Fibroblast of villous mesenchyme (primary cell): ENCODE results near the gene DAP. TPM values are rescaled to one million over a fixed set of nuclear protein-coding genes. Genes with fewer than 3 reads are reported as not detected.

ENCODE experiments used
- DNase-seq: peaks from one replicate; pipeline ENCODE4 v3.0.0-alpha.2; 2010; ENCODE audit warnings: low read depth
- H3K4me3 ChIP-seq: 2 replicates; pipeline ENCODE4 v1.5.1; 2011; ENCODE audit warnings: low read depth, mild to moderate bottlenecking, low read length
- total RNA-seq: library from RNA; depleted of rRNA; stranded (reverse); fragments of >200 nt; gene quantifications from 2 replicates; pipeline ENCODE4 v1.2.3, GENCODE V29; 2012
- TF ChIP-seq, protein P1 (sequence below): IDR thresholded peaks from 2 replicates; pipeline ENCODE4 v1.5.1; 2012; ENCODE audit warnings: low read depth, mild to moderate bottlenecking, low read length; ENCODE audit not compliant: insufficient read depth

DAP gene
- total RNA-seq, 1 donor, result 43.2 TPM

DNA sequence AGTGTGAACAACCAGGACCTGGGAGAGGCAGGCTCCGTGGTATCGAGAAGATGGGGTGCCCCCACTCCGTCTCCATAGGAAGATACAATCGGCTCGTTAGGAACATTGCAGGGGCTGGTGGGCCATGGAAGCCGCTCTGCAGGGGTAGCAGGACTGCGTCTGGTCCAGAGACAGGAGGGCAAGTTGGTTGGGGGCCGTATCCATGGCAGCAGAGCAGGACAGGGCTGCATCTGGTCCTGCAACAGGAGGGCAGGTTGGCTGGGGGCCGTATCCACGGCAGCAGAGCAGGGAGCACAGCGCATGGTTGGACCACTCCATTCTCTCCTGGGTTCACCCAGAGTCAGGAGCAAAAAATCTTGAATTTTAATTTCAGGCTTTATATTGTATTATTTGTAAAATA is 99.0 kb downstream of the DAP start:
- DNase-seq, result no peak
- no peak overlapping the region for H3K4me3 ChIP-seq
- TF ChIP-seq, protein P1, sequence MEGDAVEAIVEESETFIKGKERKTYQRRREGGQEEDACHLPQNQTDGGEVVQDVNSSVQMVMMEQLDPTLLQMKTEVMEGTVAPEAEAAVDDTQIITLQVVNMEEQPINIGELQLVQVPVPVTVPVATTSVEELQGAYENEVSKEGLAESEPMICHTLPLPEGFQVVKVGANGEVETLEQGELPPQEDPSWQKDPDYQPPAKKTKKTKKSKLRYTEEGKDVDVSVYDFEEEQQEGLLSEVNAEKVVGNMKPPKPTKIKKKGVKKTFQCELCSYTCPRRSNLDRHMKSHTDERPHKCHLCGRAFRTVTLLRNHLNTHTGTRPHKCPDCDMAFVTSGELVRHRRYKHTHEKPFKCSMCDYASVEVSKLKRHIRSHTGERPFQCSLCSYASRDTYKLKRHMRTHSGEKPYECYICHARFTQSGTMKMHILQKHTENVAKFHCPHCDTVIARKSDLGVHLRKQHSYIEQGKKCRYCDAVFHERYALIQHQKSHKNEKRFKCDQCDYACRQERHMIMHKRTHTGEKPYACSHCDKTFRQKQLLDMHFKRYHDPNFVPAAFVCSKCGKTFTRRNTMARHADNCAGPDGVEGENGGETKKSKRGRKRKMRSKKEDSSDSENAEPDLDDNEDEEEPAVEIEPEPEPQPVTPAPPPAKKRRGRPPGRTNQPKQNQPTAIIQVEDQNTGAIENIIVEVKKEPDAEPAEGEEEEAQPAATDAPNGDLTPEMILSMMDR, result no peak

DNA sequence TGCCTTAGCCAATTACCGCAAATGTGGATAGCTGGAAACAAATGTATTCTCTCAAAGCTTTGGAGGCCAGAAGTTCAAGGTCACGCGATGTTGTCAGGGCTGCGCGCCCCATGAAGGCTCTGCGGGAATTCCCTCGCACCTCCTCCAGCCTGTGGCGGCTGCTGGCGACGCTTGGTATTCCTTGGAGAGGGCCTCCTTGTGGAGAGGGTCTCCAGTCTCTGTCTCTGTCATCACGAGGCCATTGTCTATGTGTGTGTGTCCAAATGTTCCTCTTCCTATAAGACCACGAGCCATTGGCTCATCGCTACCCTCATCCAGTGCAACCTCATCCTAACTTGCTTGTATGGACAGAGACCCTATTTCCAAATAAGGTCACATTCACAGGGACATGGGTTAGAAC is 99.6 kb downstream of the DAP start:
- DNase-seq, result no peak
- TF ChIP-seq, protein P1, result no peak

DNA sequence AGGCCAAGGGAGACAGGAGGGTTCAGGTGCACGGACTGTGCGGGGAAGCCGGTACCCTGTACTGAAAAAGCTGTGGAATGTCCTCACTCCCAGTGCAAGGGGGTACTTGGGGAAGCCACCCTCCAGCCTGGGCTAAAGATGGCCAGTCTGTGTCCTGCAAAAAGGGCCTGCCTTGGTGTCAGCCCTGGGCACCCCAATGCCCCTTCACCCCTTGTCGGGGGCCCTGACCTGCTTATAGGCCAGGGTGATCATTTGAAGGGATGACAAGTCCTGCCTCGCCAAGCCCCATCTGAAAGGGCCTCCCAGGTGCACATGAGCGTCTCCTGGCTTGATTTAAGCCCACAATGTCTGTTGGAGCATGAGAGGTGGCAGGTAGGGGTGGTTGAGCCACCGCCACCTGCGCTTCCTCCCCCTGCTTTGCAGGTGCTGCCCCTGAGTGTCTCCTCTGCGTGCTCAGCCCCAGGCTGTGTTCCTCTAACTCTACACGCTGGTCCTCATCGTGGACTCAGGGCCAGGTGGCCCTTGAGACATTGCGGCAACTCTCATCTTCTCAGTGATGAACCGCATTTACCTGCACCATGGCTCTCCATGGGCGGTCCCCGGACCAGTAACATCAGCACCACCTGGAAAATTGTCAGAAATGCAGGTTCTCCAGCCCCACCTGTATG is 100.2 kb downstream of the DAP start:
- no peak for DNase-seq
- TF ChIP-seq, protein P1, result no peak
- no peak overlapping the region for H3K4me3 ChIP-seq

More for the DNA sequence above, 99.6 kb downstream of the DAP start:
- no peak overlapping the region for H3K4me3 ChIP-seq

DNA sequence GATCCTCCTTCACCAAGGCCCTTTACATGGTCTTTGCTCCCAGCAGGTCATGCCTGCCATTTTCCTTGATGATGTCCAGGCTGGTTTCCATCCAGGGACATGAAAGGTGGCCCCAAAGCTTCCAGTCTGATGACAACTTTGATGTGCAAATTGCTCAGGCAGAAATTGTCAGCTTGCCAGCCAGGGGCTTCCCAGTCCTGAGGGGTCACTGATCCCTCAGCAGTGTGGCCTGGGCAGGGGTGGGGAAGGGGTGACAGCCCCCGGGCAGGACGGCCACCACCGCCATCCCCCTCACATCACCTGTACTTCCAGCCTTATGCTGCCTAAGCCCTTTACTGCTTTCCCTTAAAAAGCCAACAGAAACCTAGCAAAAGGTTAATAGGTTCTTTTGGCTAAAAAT is 100.9 kb downstream of the DAP start:
- no peak for DNase-seq
- H3K4me3 ChIP-seq, result no peak overlapping the region

DNA sequence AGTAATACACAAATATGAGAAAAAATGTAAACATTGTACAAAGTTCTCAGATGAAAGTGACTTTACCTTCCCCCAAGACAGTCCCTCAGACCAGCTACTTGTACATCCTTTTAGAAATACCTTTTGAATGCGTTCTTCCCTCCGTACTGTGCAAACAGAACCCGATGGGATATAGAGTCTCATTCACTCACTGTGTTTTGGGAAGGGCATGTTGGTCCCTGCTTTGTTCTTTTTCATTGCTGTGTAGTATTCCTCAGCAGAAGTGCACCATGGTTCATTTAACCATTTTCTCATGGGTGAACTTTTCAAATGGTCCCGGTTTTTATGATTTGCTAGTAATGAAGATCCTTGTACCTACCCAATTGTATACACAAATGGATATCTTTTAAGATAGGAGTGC is 102.8 kb downstream of the DAP start:
- TF ChIP-seq, protein P1, result no peak
- no peak overlapping the region for H3K4me3 ChIP-seq
- no peak for DNase-seq

More for the DNA sequence above, 100.9 kb downstream of the DAP start:
- TF ChIP-seq, protein P1, result no peak

DNA sequence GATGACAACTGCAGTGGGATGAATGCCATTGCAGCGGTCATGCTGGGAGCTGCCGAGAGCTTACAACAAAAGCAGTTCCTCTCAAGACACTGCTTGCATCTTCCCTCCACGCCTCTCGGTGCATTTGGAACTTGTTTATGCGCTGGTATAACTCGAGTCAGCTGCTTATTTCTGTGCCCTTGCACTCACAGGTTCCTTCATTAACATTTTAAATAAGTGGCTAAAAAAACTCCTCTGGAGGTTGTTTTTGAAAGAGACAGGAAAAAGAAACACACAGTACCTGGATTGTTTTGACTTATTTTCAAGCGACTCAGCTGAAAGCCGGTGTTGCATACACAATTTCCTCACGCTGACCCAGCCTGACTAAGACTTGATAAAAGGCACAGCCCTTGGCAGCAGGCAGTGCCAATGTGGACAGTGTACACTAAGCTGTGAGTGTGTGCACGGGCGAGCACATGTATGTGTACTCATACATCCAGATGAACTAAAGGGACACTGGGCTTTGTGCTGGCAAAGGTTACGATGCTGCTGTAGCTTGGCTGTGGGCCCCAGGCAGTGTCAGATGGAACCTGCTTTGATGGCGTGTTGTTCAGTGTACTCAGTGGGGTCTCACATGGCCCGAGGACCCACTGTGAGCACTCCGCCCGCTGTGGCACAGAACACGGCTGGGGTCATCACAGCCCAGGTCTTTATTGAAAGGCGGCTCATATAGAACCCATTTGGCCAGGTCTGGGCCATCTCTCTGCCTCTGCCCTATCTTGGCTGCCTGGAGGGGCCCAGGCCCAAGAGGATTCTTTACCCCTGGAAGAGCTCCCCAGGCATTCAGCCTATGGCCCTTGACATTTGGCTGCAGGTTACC is 104.8 kb downstream of the DAP start:
- TF ChIP-seq, protein P1, result no peak
- no peak for DNase-seq

More for the DNA sequence above, 104.8 kb downstream of the DAP start:
- no peak overlapping the region for H3K4me3 ChIP-seq
